ENCODE results near the gene GPC5.

GRCh38 chr13:92460479-92460878 is 1062.1 kb downstream of the GPC5 start:
- TF ChIP-seq, protein P1, sequence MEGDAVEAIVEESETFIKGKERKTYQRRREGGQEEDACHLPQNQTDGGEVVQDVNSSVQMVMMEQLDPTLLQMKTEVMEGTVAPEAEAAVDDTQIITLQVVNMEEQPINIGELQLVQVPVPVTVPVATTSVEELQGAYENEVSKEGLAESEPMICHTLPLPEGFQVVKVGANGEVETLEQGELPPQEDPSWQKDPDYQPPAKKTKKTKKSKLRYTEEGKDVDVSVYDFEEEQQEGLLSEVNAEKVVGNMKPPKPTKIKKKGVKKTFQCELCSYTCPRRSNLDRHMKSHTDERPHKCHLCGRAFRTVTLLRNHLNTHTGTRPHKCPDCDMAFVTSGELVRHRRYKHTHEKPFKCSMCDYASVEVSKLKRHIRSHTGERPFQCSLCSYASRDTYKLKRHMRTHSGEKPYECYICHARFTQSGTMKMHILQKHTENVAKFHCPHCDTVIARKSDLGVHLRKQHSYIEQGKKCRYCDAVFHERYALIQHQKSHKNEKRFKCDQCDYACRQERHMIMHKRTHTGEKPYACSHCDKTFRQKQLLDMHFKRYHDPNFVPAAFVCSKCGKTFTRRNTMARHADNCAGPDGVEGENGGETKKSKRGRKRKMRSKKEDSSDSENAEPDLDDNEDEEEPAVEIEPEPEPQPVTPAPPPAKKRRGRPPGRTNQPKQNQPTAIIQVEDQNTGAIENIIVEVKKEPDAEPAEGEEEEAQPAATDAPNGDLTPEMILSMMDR (IDR thresholded peaks at IDR 0.05; ENCODE audit: low read depth, low read length), result no peak
- no peak for TF ChIP-seq EZH2phosphoT487 (IDR thresholded peaks at IDR 0.05; ENCODE audit: low read depth)

Measured in OCI-LY3 (cell line).